A673 (cell line): ENCODE data around the gene SLIT3. TPM values are rescaled to one million over a fixed set of nuclear protein-coding genes. Genes with fewer than 3 reads are reported as not detected.

Experiments used
- BruUV-seq: library from RNA; stranded (reverse); fragments of 400-500 nt; replicated peaks from 2 replicates; lab custom pipeline; 2021; lab: Mats Ljungman, UMichigan
- CTCF ChIA-PET: fragments of 300-600 bp; sonication (Branson Sonifier 250); formaldehyde crosslinking; loops from one replicate; lab custom pipeline; 2022; ENCODE audit warnings: antibody characterized with exemption; lab: Charles Lee
- POLR2A ChIA-PET: fragments of 300-600 bp; sonication (Branson Sonifier 250); formaldehyde crosslinking; loops from one replicate; lab custom pipeline; 2022; ENCODE audit warnings: antibody characterized with exemption; ENCODE audit not compliant: low non-redundant PET; lab: Charles Lee
- DNase-seq: peaks from one replicate; pipeline ENCODE4 v3.0.0-alpha.2; 2015; ENCODE audit warnings: low spot score
- H3K27ac ChIP-seq: fragments of 200-600 bp; sonication (generic); 2 replicates; pipeline ENCODE4 v1.5.1; 2016; ENCODE audit warnings: mixed run types, low read depth, mild to moderate bottlenecking, mixed read lengths, antibody characterized with exemption, low read length; ENCODE audit not compliant: poor library complexity, severe bottlenecking
- H3K27me3 ChIP-seq: fragments of 200-600 bp; sonication (generic); replicated peaks from 2 replicates; pipeline ENCODE4 v1.6.1; 2017; ENCODE audit warnings: mixed run types, low read depth, mild to moderate bottlenecking, mixed read lengths, antibody characterized with exemption, low read length; ENCODE audit not compliant: insufficient read depth, poor library complexity
- H3K36me3 ChIP-seq: fragments of 200-600 bp; sonication (generic); 2 replicates; pipeline ENCODE4 v1.6.1; 2016; ENCODE audit warnings: mixed run types, mild to moderate bottlenecking, mixed read lengths, antibody characterized with exemption, low read length; ENCODE audit not compliant: insufficient read depth, poor library complexity, severe bottlenecking
- H3K4me1 ChIP-seq: fragments of 200-600 bp; sonication (generic); 2 replicates; pipeline ENCODE4 v1.6.1; 2017; ENCODE audit warnings: mixed run types, mild to moderate bottlenecking, mixed read lengths, antibody characterized with exemption, low read length; ENCODE audit not compliant: insufficient read depth, poor library complexity, severe bottlenecking
- H3K4me3 ChIP-seq: fragments of 200-600 bp; sonication (generic); 2 replicates; pipeline ENCODE4 v1.5.1; 2016; ENCODE audit warnings: low read depth, mixed run types, mild to moderate bottlenecking, mixed read lengths, low read length; ENCODE audit not compliant: poor library complexity, severe bottlenecking
- H3K9me3 ChIP-seq: fragments of 200-600 bp; sonication (generic); 2 replicates; pipeline ENCODE4 v1.6.1; 2016; ENCODE audit warnings: mixed run types, low read depth, mild to moderate bottlenecking, mixed read lengths, antibody characterized with exemption, low read length; ENCODE audit not compliant: poor library complexity, severe bottlenecking
- CTCF ChIP-seq: fragments of 300-800, 200-600 bp; sonication (generic); conservative IDR thresholded peaks from 2 replicates; pipeline ENCODE4 v1.5.1; 2017; ENCODE audit warnings: low read depth, mild to moderate bottlenecking, antibody characterized with exemption, low read length, moderate library complexity, mixed read lengths
- EZH2 ChIP-seq: fragments of 200-600 bp; sonication (generic); IDR thresholded peaks from 2 replicates; pipeline ENCODE4 v1.6.1; 2017; ENCODE audit warnings: borderline replicate concordance, low read depth, mild to moderate bottlenecking, mixed read lengths, antibody characterized with exemption, low read length; ENCODE audit not compliant: poor library complexity, severe bottlenecking
- intact Hi-C: fragments of 100-400 bp; cut with micrococcal nuclease; formaldehyde crosslinking; loops from one replicate; pipeline ENCODE4 v1.10.0; 2022; ENCODE audit not compliant: unreplicated experiment
- total RNA-seq: library from RNA; stranded (reverse); gene quantifications from 2 replicates; pipeline ENCODE4 v1.2.3, GENCODE V29; 2021

The SLIT3 gene
- total RNA-seq, 1 experiment from 2014 or later: not detected

- TF ChIP-seq CTCF: no peak
- no peak for TF ChIP-seq EZH2
- no peaks in the 10 kb centered on the region for H3K27me3 ChIP-seq
- intact Hi-C loops: loop anchor here (5.0 to 10.0 kb wide), 3 partner anchors 242 to 869 kb away; partner anchors contain the start of gene SLIT3
- no peaks in the 10 kb centered on the region for H3K9me3 ChIP-seq
- H3K4me3 ChIP-seq: no peak overlapping the region
- ChIA-PET CTCF (interaction anchor here (0.5 kb wide), 1 partner anchor 95 kb away, joined by 5 read pairs; no protein-coding TSS in a partner anchor), POLR2A (no interaction called here)
- no peak overlapping the region for H3K27ac ChIP-seq
- no TSS peak for BruUV-seq
- no peaks in the 10 kb centered on the region for H3K36me3 ChIP-seq
- DNase-seq: no peak
- no peaks in the 10 kb centered on the region for H3K4me1 ChIP-seq
These were observed 595.6 kb downstream of the SLIT3 start for GRCh38 chr5:168705321-168705720.

DNA sequence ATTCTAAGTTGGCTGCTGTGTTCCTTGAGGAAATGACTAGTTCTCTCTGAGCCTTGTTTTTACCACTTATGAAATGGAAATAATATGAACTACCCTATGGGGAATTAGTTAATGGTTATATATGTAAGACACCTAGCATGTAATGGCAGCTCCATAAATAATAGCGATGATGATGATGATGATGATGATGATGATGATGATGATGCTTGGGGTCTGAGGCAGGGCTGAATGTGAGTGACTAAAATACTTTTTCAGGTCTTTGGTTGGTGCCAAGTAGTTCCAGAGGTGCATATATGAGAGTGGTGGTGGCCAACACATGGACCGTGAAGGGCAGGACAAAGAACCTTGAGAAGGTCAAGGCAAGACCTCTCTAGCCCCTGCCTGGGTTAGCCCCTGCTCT lies 598.4 kb downstream of the SLIT3 start:
- H3K4me1 ChIP-seq: no peaks in the 10 kb centered on the region
- H3K9me3 ChIP-seq: no peaks in the 10 kb centered on the region
- TF ChIP-seq CTCF: no peak
- no peak for TF ChIP-seq EZH2
- intact Hi-C loops: loop anchor here (10.0 kb wide), 2 partner anchors 602 to 872 kb away; partner anchors contain the start of gene SLIT3
- BruUV-seq: no TSS peak
- no peak for DNase-seq
- H3K36me3 ChIP-seq: no peaks in the 10 kb centered on the region
- peaks cover 26% of the 10 kb centered on the region for H3K27me3 ChIP-seq
- CTCF ChIA-PET: no interaction called here
- POLR2A ChIA-PET: no interaction called here
- H3K27ac ChIP-seq: no peak overlapping the region
- H3K4me3 ChIP-seq: no peak overlapping the region

DNA sequence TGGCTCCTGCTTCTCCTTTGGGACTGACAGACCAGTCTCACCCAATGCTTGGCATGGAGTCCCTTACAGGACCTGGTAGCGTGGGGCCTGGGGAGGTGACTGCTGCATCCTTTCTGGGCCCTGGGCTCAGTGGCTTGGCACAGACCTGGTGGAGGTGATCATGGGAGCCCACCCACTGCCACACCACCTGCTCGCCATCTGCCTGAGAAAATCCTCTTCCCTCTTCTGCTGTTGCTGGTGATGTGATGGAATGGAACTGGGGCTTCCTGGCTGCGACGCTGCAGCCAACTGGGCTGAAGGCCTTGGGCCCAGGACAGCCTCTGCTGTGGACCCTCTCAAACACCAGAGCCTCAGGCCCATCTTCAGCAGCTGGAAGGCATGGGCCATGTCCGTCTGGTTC lies 599.3 kb downstream of the SLIT3 start:
- H3K9me3 ChIP-seq: no peaks in the 10 kb centered on the region
- BruUV-seq: no TSS peak
- peaks cover 29% of the 10 kb centered on the region for H3K27me3 ChIP-seq
- H3K36me3 ChIP-seq: no peaks in the 10 kb centered on the region
- CTCF ChIA-PET: no interaction called here
- no peak for TF ChIP-seq CTCF
- TF ChIP-seq EZH2: no peak
- DNase-seq: no peak
- POLR2A ChIA-PET: no interaction called here
- no peak overlapping the region for H3K27ac ChIP-seq
- no peaks in the 10 kb centered on the region for H3K4me1 ChIP-seq
- intact Hi-C loops: loop anchor here (10.0 kb wide), 2 partner anchors 603 to 873 kb away; partner anchors contain the start of gene SLIT3
- H3K4me3 ChIP-seq: no peak overlapping the region
